Measurements from ENCODE around the gene ZCCHC7.

Gene ZCCHC7

GRCh38 chr9:37212435-37212834, 92.1 kb downstream of the ZCCHC7 start:
- DNase-seq = no peak

- no peak for DNase-seq
Measured at GRCh38 chr9:37215381-37215780, 95.0 kb downstream of the ZCCHC7 start.

GRCh38 chr9:37215830-37216229, 95.5 kb downstream of the ZCCHC7 start:
- DNase-seq = no peak

- no peak for DNase-seq
Measured at GRCh38 chr9:37217161-37217560, 96.8 kb downstream of the ZCCHC7 start.

GRCh38 chr9:37218800-37219425, 98.5 kb downstream of the ZCCHC7 start:
- DNase-seq = no peak

- no peak for DNase-seq
Measured at GRCh38 chr9:37220971-37221370, 100.6 kb downstream of the ZCCHC7 start.

- DNase-seq = no peak
Measured at GRCh38 chr9:37221489-37222106, 101.2 kb downstream of the ZCCHC7 start.

- DNase-seq = no peak
Measured at GRCh38 chr9:37229455-37229854, 109.1 kb downstream of the ZCCHC7 start.

GRCh38 chr9:37229882-37230482, 109.6 kb downstream of the ZCCHC7 start:
- DNase-seq = no peak

- no peak for DNase-seq
Measured at GRCh38 chr9:37236822-37237221, 116.4 kb downstream of the ZCCHC7 start.

- DNase-seq = no peak
Measured at GRCh38 chr9:37238122-37238521, 117.7 kb downstream of the ZCCHC7 start.

- DNase-seq = no peak
Measured at GRCh38 chr9:37239224-37239859, 119.0 kb downstream of the ZCCHC7 start.

GRCh38 chr9:37239921-37240320, 119.5 kb downstream of the ZCCHC7 start:
- no peak for DNase-seq

- DNase-seq = no peak
Measured at GRCh38 chr9:37241340-37241739, 121.0 kb downstream of the ZCCHC7 start.

GRCh38 chr9:37242089-37242488, 121.7 kb downstream of the ZCCHC7 start:
- no peak for DNase-seq

GRCh38 chr9:37243588-37244345, 123.4 kb downstream of the ZCCHC7 start:
- no peak for DNase-seq

- no peak for DNase-seq
Measured at GRCh38 chr9:37246826-37247225, 126.5 kb downstream of the ZCCHC7 start.

GRCh38 chr9:37248651-37249163, 128.3 kb downstream of the ZCCHC7 start:
- no peak for DNase-seq

- no peak for DNase-seq
Measured at GRCh38 chr9:37251452-37251851, 131.1 kb downstream of the ZCCHC7 start.

GRCh38 chr9:37253377-37253937, 133.1 kb downstream of the ZCCHC7 start:
- DNase-seq = no peak

- DNase-seq = no peak
Measured at GRCh38 chr9:37255187-37255586, 134.8 kb downstream of the ZCCHC7 start.

Data from CD4-positive, alpha-beta T cell treated with Interleukin-10 for 1 hour (primary cell).